Measurements from ENCODE around the gene CLECL1. TPM values are rescaled to one million over a fixed set of nuclear protein-coding genes. Genes with fewer than 3 reads are reported as not detected.
"Not testable (repeated sequence)": the region's sequence is repeated elsewhere in the genome, so short reads cannot be mapped to it uniquely, and the experiment has no call there.

The CLECL1 gene
- total and polyA plus RNA-seq, 2 of the 8 experiments (the other 6 are each of a cell fraction or from before 2014, with no cell fraction given), result not detected

DNA sequence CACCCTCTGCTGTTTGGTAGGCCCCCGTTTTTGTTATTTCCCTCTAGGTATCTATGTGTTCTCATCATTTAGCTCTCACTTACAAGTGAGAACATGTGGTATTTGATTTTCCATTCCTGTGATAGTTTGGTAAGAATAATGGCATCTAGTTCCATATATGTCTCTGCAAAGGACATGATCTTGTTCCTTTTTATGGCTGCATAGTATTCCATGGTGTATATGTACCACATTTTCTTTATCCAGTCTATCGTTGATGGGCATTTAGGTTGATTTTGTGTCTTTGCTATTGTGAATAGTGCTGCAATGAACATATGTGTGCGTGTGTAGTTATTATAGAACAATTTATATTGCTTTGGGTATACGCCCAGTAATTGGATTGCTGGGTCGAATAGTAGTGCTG is 28.3 kb downstream of the CLECL1 start:
- CTCF ChIA-PET (ENCODE audit: partially characterized antibody), result interaction anchor here (1.2 kb wide), 1 partner anchor 68 kb away, joined by 5 read pairs; no protein-coding TSS in a partner anchor
- DNase-seq (ENCODE audit: low read depth in 1 of 2, low spot score in 2 of 2); H3K9me3 ChIP-seq (ENCODE audit: insufficient read depth in 2 of 2, low read depth in 1 of 2, low read length in 1 of 2); FAIRE-seq; H3K27me3 ChIP-seq (replicated peaks in 1 of 4; ENCODE audit: control insufficient read depth in 3 of 4, extremely low read depth in 1 of 4, insufficient read depth in 3 of 4, low read length in 3 of 4); H2BK15ac ChIP-seq (ENCODE audit: low read length); H3K79me1 ChIP-seq (ENCODE audit: low read depth, low read length); H3K56ac ChIP-seq (replicated peaks; ENCODE audit: insufficient read length, low read depth, low read length); H2AK5ac ChIP-seq (ENCODE audit: low read depth, low read length); POLR2A ChIA-PET (ENCODE audit: partially characterized antibody); H2BK5ac ChIP-seq (ENCODE audit: low read depth, low read length); H3K4me2 ChIP-seq (ENCODE audit: insufficient read depth in 1 of 2, low read depth in 2 of 2, low read length in 2 of 2); H3K23me2 ChIP-seq (ENCODE audit: low read depth, low read length); H3K79me2 ChIP-seq (ENCODE audit: control insufficient read depth in 1 of 2, insufficient read depth in 2 of 2, low read length in 2 of 2); H4K5ac ChIP-seq (ENCODE audit: insufficient read length, low read depth, low read length); H3K23ac ChIP-seq (ENCODE audit: insufficient read length); H4K91ac ChIP-seq (replicated peaks; ENCODE audit: insufficient read length, low read length); H2BK20ac ChIP-seq (ENCODE audit: low read length); H4K20me1 ChIP-seq (replicated peaks in 1 of 2; ENCODE audit: control insufficient read depth in 1 of 2, insufficient read depth in 2 of 2, low read length in 2 of 2); H3K14ac ChIP-seq (ENCODE audit: insufficient read length); H3K4me1 ChIP-seq (replicated peaks in 1 of 4; ENCODE audit: control insufficient read depth in 3 of 4, insufficient read depth in 4 of 4, low read length in 3 of 4); H2BK120ac ChIP-seq (replicated peaks; ENCODE audit: low read depth, low read length); H3K9ac ChIP-seq (replicated peaks in 1 of 4; ENCODE audit: extremely low read depth in 1 of 4, low read depth in 3 of 4, low read length in 3 of 4); H4K8ac ChIP-seq (ENCODE audit: extremely low read depth, insufficient read depth, low read length); H2BK12ac ChIP-seq (ENCODE audit: low read depth, low read length); H2AFZ ChIP-seq (ENCODE audit: low read length); H3K27ac ChIP-seq (ENCODE audit: low read depth, low read length); H3K4me3 ChIP-seq (ENCODE audit: extremely low read depth in 1 of 4, insufficient read depth in 2 of 4, low read depth in 3 of 4, low read length in 4 of 4); H3K36me3 ChIP-seq (ENCODE audit: control insufficient read depth in 2 of 4, insufficient read depth in 4 of 4, low read length in 3 of 4); H3K18ac ChIP-seq (ENCODE audit: extremely low read depth, low read length); H3K4ac ChIP-seq (replicated peaks; ENCODE audit: insufficient read length, low read depth, low read length): not testable (repeated sequence)
- WGBS, 2 experiments (ENCODE audit: extremely low coverage in 1 of 2, insufficient coverage in 1 of 2, insufficient read length in 1 of 2, insufficient replicate concordance in 2 of 2, low coverage in 1 of 2, low lambda C conversion rate in 2 of 2, missing lambda C conversion rate in 1 of 2), result 88% methylated on average over 5 of the region's 5 CpGs; no CpG with 5 or more reads in 1 of the 2 experiments
